A673 (cell line): Measurements from ENCODE around the gene ARL13A.

ENCODE experiments used
- CTCF ChIP-seq: fragments of 300-800, 200-600 bp; sonication (generic); conservative IDR thresholded peaks from 2 replicates; pipeline ENCODE4 v1.5.1; 2017; ENCODE audit warnings: low read depth, mild to moderate bottlenecking, antibody characterized with exemption, low read length, moderate library complexity, mixed read lengths
- EZH2 ChIP-seq: fragments of 200-600 bp; sonication (generic); IDR thresholded peaks from 2 replicates; pipeline ENCODE4 v1.6.1; 2017; ENCODE audit warnings: borderline replicate concordance, low read depth, mild to moderate bottlenecking, mixed read lengths, antibody characterized with exemption, low read length; ENCODE audit not compliant: poor library complexity, severe bottlenecking

DNA sequence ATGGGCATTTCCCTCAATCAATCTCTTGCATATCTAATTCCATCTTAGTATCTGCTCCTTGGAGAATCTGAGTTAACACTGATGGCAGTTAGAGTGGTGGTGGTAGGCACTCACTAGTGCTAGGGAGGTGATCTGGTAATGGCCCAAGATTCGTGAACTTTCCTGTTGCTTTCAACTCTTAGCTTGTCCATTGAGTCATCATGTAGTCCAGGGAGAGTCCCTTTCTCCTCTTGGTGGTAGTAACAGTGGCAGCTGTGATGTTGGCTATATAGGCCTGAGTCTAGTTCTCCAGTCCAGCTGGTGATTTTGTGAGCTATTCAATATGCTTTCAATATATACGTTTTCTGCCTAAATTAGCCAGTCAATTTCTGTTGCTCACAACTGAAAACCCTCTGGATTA lies 33.7 kb upstream of the ARL13A start:
- TF ChIP-seq CTCF, result no peak
- no peak for TF ChIP-seq EZH2
